Cardiac muscle cell (in vitro differentiated cells and primary cell): ENCODE measurements around the gene RNF207. TPM values are rescaled to one million over a fixed set of nuclear protein-coding genes. Genes with fewer than 3 reads are reported as not detected.

Source experiments
- DNase-seq, 2 donors: peaks; one replicate each; pipeline versions ENCODE4 v3.0.0 to v3.0.0-alpha.2; 2010 to 2017; ENCODE audit warnings: low read depth in 1 of 2, low spot score in 1 of 2
- H3K27ac ChIP-seq: fragments of 200-600 bp; sonication (generic); 2 replicates; pipeline ENCODE4 v1.5.1; 2016
- H3K27me3 ChIP-seq: fragments of 200-600 bp; sonication (generic); 2 replicates; pipeline ENCODE4 v1.6.0; 2016; ENCODE audit warnings: control low read depth
- H3K36me3 ChIP-seq: fragments of 200-600 bp; sonication (generic); 2 replicates; pipeline ENCODE4 v1.5.1; 2016; ENCODE audit warnings: control low read depth
- H3K4me1 ChIP-seq: fragments of 200-600 bp; sonication (generic); 2 replicates; pipeline ENCODE4 v1.8.1; 2017; ENCODE audit warnings: low read depth, mild to moderate bottlenecking, mixed run types
- H3K4me3 ChIP-seq: fragments of 200-600 bp; sonication (generic); 2 replicates; pipeline ENCODE4 v1.5.1; 2016; ENCODE audit warnings: mild to moderate bottlenecking
- H3K9me3 ChIP-seq: fragments of 200-600 bp; sonication (generic); 2 replicates; pipeline ENCODE4 v1.5.1; 2017; ENCODE audit warnings: low read depth, mild to moderate bottlenecking, control low read depth
- CTCF ChIP-seq: IDR thresholded peaks from 2 replicates; pipeline ENCODE4 v1.5.1; 2012; ENCODE audit warnings: low read depth, mild to moderate bottlenecking, low read length
- polyA plus RNA-seq: library from polyadenylated mRNA; unstranded; fragments of >200 nt; fragmentation: Nextera tagmentation; extraction: Ambion mirVana; gene quantifications from 2 replicates; pipeline ENCODE4 v1.2.1, GENCODE V29; 2016
- total RNA-seq: library from RNA; depleted of rRNA; stranded (reverse); fragments of >200 nt; gene quantifications from 2 replicates; pipeline ENCODE4 v1.2.3, GENCODE V29; 2016

The RNF207 gene
- total and polyA plus RNA-seq, 2 experiments from 2014 or later: 180 to 273 TPM

- no peak overlapping the region for H3K27ac ChIP-seq
- no peaks in the 10 kb centered on the region for H3K9me3 ChIP-seq
- H3K27me3 ChIP-seq: peaks cover 10% of the 10 kb centered on the region
- peak in 1 of 2 donors; percentile 65 for DNase-seq
- no peak for TF ChIP-seq CTCF
- no peaks in the 10 kb centered on the region for H3K36me3 ChIP-seq
- H3K4me3 ChIP-seq: peak overlapping the region; percentile 74
- H3K4me1 ChIP-seq: peaks cover 6% of the 10 kb centered on the region
These were observed 54.6 kb downstream of the RNF207 start for GRCh38 chr1:6260433-6260934.

GRCh38 chr1:6260961-6261614 lies 55.2 kb downstream of the RNF207 start, which contains the start of gene GPR153:
TSS of gene GPR153 (minus strand) at chr1:6261098. CDS start at chr1:6254905, 6,193 bp downstream.
- Histone ChIP-seq H3K27ac (no peak within 1 kb of the TSS), H3K9me3 (no peaks in the 10 kb centered on the region), H3K4me1 (peaks cover 9% of the 10 kb centered on the region), H3K4me3 (peak within 1 kb of the TSS; percentile 74), H3K27me3 (peaks cover 10% of the 10 kb centered on the region), H3K36me3 (no peaks in the 10 kb centered on the region)
- peak; percentile 59 to 77 for DNase-seq
- TF ChIP-seq CTCF: no peak

GRCh38 chr1:6261615-6261995 lies 55.7 kb downstream of the RNF207 start:
- Histone ChIP-seq H3K4me3 (peak overlapping the region; percentile 55), H3K36me3 (no peaks in the 10 kb centered on the region), H3K9me3 (no peaks in the 10 kb centered on the region), H3K4me1 (peaks cover 14% of the 10 kb centered on the region), H3K27me3 (peaks cover 10% of the 10 kb centered on the region), H3K27ac (no peak overlapping the region)
- DNase-seq: peak in 1 of 2 donors; percentile 76
- TF ChIP-seq CTCF: no peak

GRCh38 chr1:6262555-6263420 lies 56.9 kb downstream of the RNF207 start:
- H3K27me3 ChIP-seq: peaks cover 10% of the 10 kb centered on the region
- peaks cover 16% of the 10 kb centered on the region for H3K4me1 ChIP-seq

GRCh38 chr1:6263716-6264115 lies 57.8 kb downstream of the RNF207 start:
- H3K4me1 ChIP-seq: peaks cover 16% of the 10 kb centered on the region
- H3K36me3 ChIP-seq: no peaks in the 10 kb centered on the region
- no peaks in the 10 kb centered on the region for H3K9me3 ChIP-seq
- peaks cover 10% of the 10 kb centered on the region for H3K27me3 ChIP-seq
- no peak overlapping the region for H3K4me3 ChIP-seq
- no peak for TF ChIP-seq CTCF
- DNase-seq: no peak
- no peak overlapping the region for H3K27ac ChIP-seq

More at GRCh38 chr1:6262555-6263420, 56.9 kb downstream of the RNF207 start:
- Histone ChIP-seq H3K36me3 (no peaks in the 10 kb centered on the region), H3K4me3 (no peak overlapping the region), H3K27ac (no peak overlapping the region), H3K9me3 (no peaks in the 10 kb centered on the region)
- no peak for TF ChIP-seq CTCF
- peak in 1 of 2 donors; percentile 69 for DNase-seq
